ENCODE data around the gene APH1A. TPM values are rescaled to one million over a fixed set of nuclear protein-coding genes. Genes with fewer than 3 reads are reported as not detected.
"Not testable (repeated sequence)": the region's sequence is repeated elsewhere in the genome, so short reads cannot be mapped to it uniquely, and the experiment has no call there.

Gene APH1A
- total RNA-seq (100 to 1,000 TPM; 142 to 143 TPM), polyA plus RNA-seq (10 to 100 TPM; 58.2 to 84.8 (median 67.1) TPM), total RNA-seq (99.7 to 131 (median 123) reads per million in 6 experiments)

GRCh38 chr1:150268705-150269403, at the start of gene APH1A:
TSS of gene APH1A (minus strand) at chr1:150269016. CDS start at chr1:150268810, 206 bp downstream.
- H3K4me3 Mint-ChIP-seq = peak within 1 kb of the TSS; percentile 83 to 99 (median 98)
- H3K4me1 Mint-ChIP-seq = peaks cover 22 to 40% (median 31%) of the 10 kb centered on the region in 4 donors
- POLR2A ChIA-PET = interaction anchor here (0.6 to 2.1 kb wide), 14 partner anchors 8 to 1187 kb away, joined by 3 to 12 read pairs (median 4); partner anchors contain the start of genes ANP32E, CA14, MCL1 and PLEKHO1
- peak; percentile 91 to 96 for ATAC-seq
- peaks cover 0 to 36% (median 4%) of the 10 kb centered on the region in 3 donors for H3K36me3 Mint-ChIP-seq
- H3K9me3 Mint-ChIP-seq = no peaks in the 10 kb centered on the region
- H3K27ac Mint-ChIP-seq = peak within 1 kb of the TSS; percentile 91 to 99 (median 98)
- no peaks in the 10 kb centered on the region for H3K27me3 Mint-ChIP-seq
- peak; percentile 73 to 97 (median 89) for DNase-seq

- H3K27me3 Mint-ChIP-seq, H3K9me3 Mint-ChIP-seq, H3K4me1 Mint-ChIP-seq, ATAC-seq, H3K36me3 Mint-ChIP-seq, DNase-seq, H3K4me3 Mint-ChIP-seq: not testable (repeated sequence)
- POLR2A ChIA-PET = interaction anchor here (0.6 to 0.8 kb wide), 2 partner anchors 10 to 16 kb away, joined by 3 read pairs; no protein-coding TSS in a partner anchor
- H3K27ac Mint-ChIP-seq = peak overlapping the region in 1 of 10 donors; percentile 49
These were observed 45.9 kb upstream of the APH1A start for GRCh38 chr1:150314691-150315090.

- DNase-seq (no peak), ATAC-seq (no peak)
- no peaks in the 10 kb centered on the region for H3K27me3 Mint-ChIP-seq
- no peaks in the 10 kb centered on the region for H3K9me3 Mint-ChIP-seq
- H3K4me1 Mint-ChIP-seq = peaks cover 0 to 3% (median 0%) of the 10 kb centered on the region in 4 donors
- no peak overlapping the region for H3K4me3 Mint-ChIP-seq
- peak overlapping the region in 3 of 10 donors; percentile 11 to 47 (median 36) for H3K27ac Mint-ChIP-seq
- H3K36me3 Mint-ChIP-seq = peaks cover 5 to 24% (median 5%) of the 10 kb centered on the region in 3 donors
- POLR2A ChIA-PET = no interaction called here
These were observed 42.9 kb upstream of the APH1A start for GRCh38 chr1:150311762-150312161.

GRCh38 chr1:150309758-150310508, 41.1 kb upstream of the APH1A start:
- DNase-seq (no peak), ATAC-seq (no peak)
- Mint-ChIP-seq H3K27me3 (no peaks in the 10 kb centered on the region), H3K9me3 (no peaks in the 10 kb centered on the region), H3K4me1 (peaks cover 0 to 3% (median under 1%) of the 10 kb centered on the region in 4 donors), H3K27ac (peak overlapping the region in 2 of 10 donors; percentile 19 to 31), H3K36me3 (peaks cover 5 to 33% (median 5%) of the 10 kb centered on the region in 3 donors), H3K4me3 (no peak overlapping the region)
- POLR2A ChIA-PET = no interaction called here

GRCh38 chr1:150308585-150308984, 39.8 kb upstream of the APH1A start:
- DNase-seq, H3K4me3 Mint-ChIP-seq, H3K27ac Mint-ChIP-seq, H3K27me3 Mint-ChIP-seq, POLR2A ChIA-PET, H3K4me1 Mint-ChIP-seq, ATAC-seq, H3K9me3 Mint-ChIP-seq: not testable (repeated sequence)
- peaks cover 5 to 37% (median 5%) of the 10 kb centered on the region in 3 donors for H3K36me3 Mint-ChIP-seq

- H3K4me1 Mint-ChIP-seq = peaks cover 2 to 17% (median 13%) of the 10 kb centered on the region in 4 donors
- H3K4me3 Mint-ChIP-seq = no peak overlapping the region
- ATAC-seq (no peak), DNase-seq (no peak)
- peaks cover under 1 to 68% (median 12%) of the 10 kb centered on the region in 3 donors for H3K36me3 Mint-ChIP-seq
- H3K27ac Mint-ChIP-seq = peak overlapping the region in 4 of 10 donors; percentile 5 to 53 (median 19)
- H3K9me3 Mint-ChIP-seq = no peaks in the 10 kb centered on the region
- POLR2A ChIA-PET = interaction anchor here (0.5 to 0.6 kb wide), 3 partner anchors 81 to 371 kb away, joined by 3 to 5 read pairs (median 4); no protein-coding TSS in a partner anchor
- H3K27me3 Mint-ChIP-seq = no peaks in the 10 kb centered on the region
These were observed 34.1 kb upstream of the APH1A start for GRCh38 chr1:150302902-150303301.

- H3K4me3 Mint-ChIP-seq = no peak overlapping the region
- peaks cover 5 to 17% (median 14%) of the 10 kb centered on the region in 4 donors for H3K4me1 Mint-ChIP-seq
- no peak for ATAC-seq
- no peak for DNase-seq
- peaks cover 0 to 68% (median 10%) of the 10 kb centered on the region in 3 donors for H3K36me3 Mint-ChIP-seq
- POLR2A ChIA-PET = interaction anchor here (0.6 kb wide), 1 partner anchor 371 kb away, joined by 5 read pairs; no protein-coding TSS in a partner anchor
- H3K27me3 Mint-ChIP-seq = no peaks in the 10 kb centered on the region
- H3K27ac Mint-ChIP-seq = peak overlapping the region in 2 of 10 donors; percentile 20 to 29
- no peaks in the 10 kb centered on the region for H3K9me3 Mint-ChIP-seq
These were observed 33.5 kb upstream of the APH1A start for GRCh38 chr1:150302338-150302737.

GRCh38 chr1:150299716-150300115, 30.9 kb upstream of the APH1A start:
- Mint-ChIP-seq H3K36me3 (peaks cover 0 to 76% (median 14%) of the 10 kb centered on the region in 3 donors), H3K4me1 (peaks cover 18 to 33% (median 26%) of the 10 kb centered on the region in 4 donors), H3K9me3 (no peaks in the 10 kb centered on the region), H3K27ac (peak overlapping the region in 2 of 10 donors; percentile 7 to 77), H3K27me3 (no peaks in the 10 kb centered on the region), H3K4me3 (no peak overlapping the region)
- POLR2A ChIA-PET = interaction anchor here (0.6 kb wide), 1 partner anchor 124 kb away, joined by 3 read pairs; no protein-coding TSS in a partner anchor
- ATAC-seq = no peak
- no peak for DNase-seq

- Mint-ChIP-seq H3K4me1 (peaks cover 15 to 40% (median 30%) of the 10 kb centered on the region in 4 donors), H3K4me3 (peak overlapping the region in 8 of 10 donors; percentile 0 to 56 (median 25)), H3K36me3 (peaks cover 0 to 50% (median 6%) of the 10 kb centered on the region in 3 donors), H3K27me3 (no peaks in the 10 kb centered on the region), H3K9me3 (no peaks in the 10 kb centered on the region), H3K27ac (peak overlapping the region; percentile 9 to 76 (median 43))
- ATAC-seq = no peak
- POLR2A ChIA-PET = interaction anchor here (0.6 to 1.1 kb wide), 3 partner anchors 69 to 512 kb away, joined by 4 to 5 read pairs (median 4); partner anchors contain the start of genes CTSK, RPRD2 and TARS2
- DNase-seq = no peak
These were observed 26.7 kb upstream of the APH1A start for GRCh38 chr1:150295476-150295875.

GRCh38 chr1:150293433-150294253, 24.8 kb upstream of the APH1A start, which contains the start of gene MRPS21:
TSS of gene MRPS21 (plus strand) at chr1:150293861. CDS start at chr1:150294367, 506 bp downstream.
- Mint-ChIP-seq H3K4me3 (peak within 1 kb of the TSS; percentile 87 to 96 (median 94)), H3K4me1 (peaks cover 15 to 37% (median 30%) of the 10 kb centered on the region in 4 donors), H3K36me3 (peaks cover 0 to 35% (median 4%) of the 10 kb centered on the region in 3 donors), H3K27ac (peak within 1 kb of the TSS; percentile 90 to 100 (median 98)), H3K27me3 (no peaks in the 10 kb centered on the region), H3K9me3 (no peaks in the 10 kb centered on the region)
- DNase-seq (peak; percentile 70 to 95 (median 86)), ATAC-seq (peak; percentile 95 to 96)
- POLR2A ChIA-PET = interaction anchor here (1.0 kb wide), 1 partner anchor 71 kb away, joined by 3 read pairs; the partner anchor contains the start of gene RPRD2

GRCh38 chr1:150288822-150289221, 20.0 kb upstream of the APH1A start:
- Mint-ChIP-seq H3K27ac (no peak overlapping the region), H3K36me3 (no peaks in the 10 kb centered on the region), H3K27me3 (no peaks in the 10 kb centered on the region), H3K9me3 (no peaks in the 10 kb centered on the region), H3K4me1 (peaks cover 7 to 11% (median 11%) of the 10 kb centered on the region in 4 donors), H3K4me3 (no peak overlapping the region)
- DNase-seq = no peak
- POLR2A ChIA-PET = no interaction called here
- no peak for ATAC-seq
